Superior temporal gyrus (tissue), 1 donor: ENCODE results near the gene C6orf120.

Experiments used
- DNase-seq: peaks from one replicate; pipeline ENCODE4 v3.0.0-alpha.2; 2016; ENCODE audit errors: extremely low spot score

The C6orf120 gene

DNA sequence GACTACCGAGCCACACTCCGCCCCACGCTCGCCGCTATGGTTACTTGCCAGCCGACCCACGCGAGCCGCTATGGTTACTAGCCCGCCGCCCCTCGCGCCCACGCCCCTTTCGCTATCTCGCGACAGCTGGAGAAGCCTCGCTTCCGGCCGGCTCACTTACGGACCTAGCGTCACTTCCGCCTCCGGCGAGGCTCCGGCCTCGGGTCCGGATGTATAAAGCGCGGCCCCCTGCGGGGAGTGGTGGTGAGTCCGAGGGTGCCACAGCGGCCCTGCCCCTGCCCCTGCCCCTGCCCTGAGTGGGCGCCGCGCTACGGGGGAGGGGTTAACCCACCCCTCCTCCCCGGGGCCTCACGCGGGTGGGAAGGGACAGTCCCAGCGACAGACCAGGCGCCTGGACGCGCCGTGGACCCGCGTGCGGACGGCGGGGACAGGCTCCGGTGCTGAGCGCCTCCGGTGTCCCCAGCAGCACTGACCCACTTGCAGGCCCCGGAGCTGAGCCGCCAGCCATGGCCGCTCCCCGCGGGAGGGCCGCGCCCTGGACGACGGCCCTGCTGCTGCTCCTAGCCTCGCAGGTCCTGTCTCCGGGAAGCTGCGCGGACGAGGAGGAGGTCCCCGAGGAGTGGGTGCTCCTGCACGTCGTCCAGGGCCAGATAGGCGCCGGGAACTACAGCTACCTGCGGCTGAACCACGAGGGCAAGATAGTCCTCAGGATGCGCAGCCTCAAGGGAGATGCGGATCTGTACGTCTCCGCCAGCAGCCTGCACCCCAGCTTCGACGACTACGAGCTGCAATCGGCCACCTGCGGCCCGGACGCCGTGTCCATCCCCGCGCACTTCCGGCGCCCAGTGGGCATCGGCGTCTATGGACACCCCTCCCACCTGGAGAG is at the start of gene C6orf120, which contains the start of gene WDR27:
TSS of gene C6orf120 (plus strand) at position 173 of the 886 bp plus-strand sequence. CDS start at position 507, 334 bp downstream.
TSS of gene WDR27 (minus strand) at position 76 of the 886 bp plus-strand sequence. CDS start 13,024 bp downstream, outside the sequence.
- DNase-seq, result peak; percentile 95

- DNase-seq, result no peak
Observed at GRCh38 chr6:169652896-169653295, 49.0 kb upstream of the C6orf120 start.

- DNase-seq, result no peak
Observed at GRCh38 chr6:169653691-169654090, 48.2 kb upstream of the C6orf120 start.

- peak; percentile 67 for DNase-seq
Observed at GRCh38 chr6:169654598-169655391, 47.1 kb upstream of the C6orf120 start.

DNA sequence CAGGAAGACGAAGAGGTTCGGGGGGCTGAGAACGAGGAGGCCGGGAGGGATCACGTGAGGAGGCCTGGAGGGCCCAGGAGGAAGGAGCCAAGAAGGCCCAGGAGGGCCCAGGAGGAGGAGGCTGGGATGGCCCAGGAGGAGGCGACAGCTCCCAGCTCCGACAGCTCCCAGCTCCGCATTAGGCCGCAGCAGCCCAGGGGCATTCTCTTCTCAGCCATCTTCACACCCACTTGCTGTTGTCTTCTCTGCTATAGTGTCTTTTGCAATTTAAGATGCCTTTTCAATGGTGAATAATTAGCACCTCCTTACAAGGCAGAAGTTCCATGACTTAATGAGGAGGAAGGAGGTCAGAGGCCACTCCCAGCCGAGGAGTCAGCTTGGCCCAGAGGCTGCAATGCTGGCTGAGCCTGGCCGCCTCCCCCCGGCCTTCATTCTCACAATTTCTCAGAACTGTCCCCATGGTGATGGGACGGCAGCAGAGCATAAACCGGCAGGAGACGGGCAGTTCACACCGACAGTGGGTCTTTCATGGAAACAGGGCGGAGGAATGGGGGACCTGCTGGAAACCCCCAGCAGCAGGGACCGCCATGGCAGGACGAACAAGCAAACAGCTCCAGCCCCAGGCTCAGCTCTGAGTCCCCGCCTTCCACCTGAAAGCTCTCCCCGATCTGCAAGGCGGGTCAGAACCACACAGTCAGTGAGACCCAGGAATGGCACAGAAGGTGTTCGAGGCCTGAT is 45.2 kb upstream of the C6orf120 start:
- no peak for DNase-seq

GRCh38 chr6:169657284-169657610 is 44.7 kb upstream of the C6orf120 start:
- no peak for DNase-seq

- no peak for DNase-seq
Observed at GRCh38 chr6:169659820-169660610, 41.9 kb upstream of the C6orf120 start.

DNA sequence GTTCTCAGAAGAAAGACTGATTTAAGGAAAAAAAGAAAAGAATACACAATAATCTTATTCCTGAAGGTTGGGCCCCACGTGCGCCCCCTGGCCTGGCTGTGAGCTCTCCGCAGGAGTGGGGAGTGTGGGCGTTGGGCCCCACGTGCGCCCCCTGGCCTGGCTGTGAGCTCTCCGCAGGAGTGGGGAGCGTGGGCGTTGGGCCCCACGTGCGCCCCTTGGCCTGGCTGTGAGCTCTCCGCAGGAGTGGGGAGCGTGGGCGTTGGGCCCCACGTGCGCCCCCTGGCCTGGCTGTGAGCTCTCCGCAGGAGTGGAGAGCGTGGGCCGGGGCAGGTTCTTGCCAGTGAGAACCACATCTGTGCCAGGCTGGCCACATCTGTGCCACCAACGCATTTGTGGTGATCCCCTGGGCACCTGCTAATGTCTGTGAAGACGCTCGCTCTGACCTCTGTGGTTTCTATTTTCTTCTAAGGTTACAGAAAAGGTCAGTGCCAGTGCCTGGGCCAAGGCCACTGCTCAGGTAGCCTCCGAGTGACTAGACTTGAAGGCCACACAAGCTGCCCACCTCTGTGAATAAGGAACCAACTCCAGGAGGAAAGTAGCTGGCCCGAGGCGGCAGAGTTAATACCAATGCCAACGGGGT is 41.1 kb upstream of the C6orf120 start:
- DNase-seq, result no peak

DNA sequence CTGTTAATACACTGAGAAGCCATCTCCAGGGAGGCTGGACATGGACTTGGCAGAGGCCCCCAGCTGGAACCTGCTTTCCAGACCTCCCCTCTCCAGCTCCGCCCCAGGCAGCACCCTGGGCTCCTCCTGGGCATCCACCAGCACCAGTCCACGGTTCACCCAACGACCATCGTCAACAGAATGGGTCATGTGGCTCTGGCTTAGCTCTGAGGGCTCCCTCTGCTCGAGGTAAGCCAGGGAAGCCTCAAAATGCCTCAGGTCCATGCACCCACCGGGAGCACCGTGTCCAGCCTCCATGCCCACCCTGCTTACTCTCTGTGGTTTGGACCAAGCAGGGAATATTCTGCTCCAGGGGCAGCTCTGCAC is 40.6 kb upstream of the C6orf120 start:
- no peak for DNase-seq

GRCh38 chr6:169663468-169663867 is 38.5 kb upstream of the C6orf120 start:
- DNase-seq, result no peak

GRCh38 chr6:169664227-169664626 is 37.7 kb upstream of the C6orf120 start:
- DNase-seq, result no peak

GRCh38 chr6:169665289-169665688 is 36.6 kb upstream of the C6orf120 start:
- DNase-seq, result no peak

DNA sequence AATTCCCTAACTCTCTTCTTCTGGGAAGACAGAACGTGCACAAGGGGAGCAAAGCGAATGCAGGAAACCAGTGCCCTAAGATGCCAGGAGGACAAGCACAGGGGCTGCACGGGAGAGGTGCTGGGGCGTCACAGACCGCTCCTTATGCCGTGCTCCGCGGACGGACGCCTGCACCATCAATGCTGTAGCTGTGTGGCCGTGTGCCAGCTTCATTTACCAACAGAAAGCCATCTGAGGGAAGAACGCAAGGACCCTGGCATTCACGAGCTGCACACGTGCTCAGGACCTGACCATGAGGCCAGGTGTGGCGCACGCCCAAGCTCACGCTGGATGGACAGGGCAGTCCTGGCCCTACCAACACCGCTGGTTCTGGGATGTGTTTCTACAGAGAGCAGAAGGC is 35.5 kb upstream of the C6orf120 start:
- no peak for DNase-seq

- no peak for DNase-seq
Observed at GRCh38 chr6:169667716-169668115, 34.2 kb upstream of the C6orf120 start.

DNA sequence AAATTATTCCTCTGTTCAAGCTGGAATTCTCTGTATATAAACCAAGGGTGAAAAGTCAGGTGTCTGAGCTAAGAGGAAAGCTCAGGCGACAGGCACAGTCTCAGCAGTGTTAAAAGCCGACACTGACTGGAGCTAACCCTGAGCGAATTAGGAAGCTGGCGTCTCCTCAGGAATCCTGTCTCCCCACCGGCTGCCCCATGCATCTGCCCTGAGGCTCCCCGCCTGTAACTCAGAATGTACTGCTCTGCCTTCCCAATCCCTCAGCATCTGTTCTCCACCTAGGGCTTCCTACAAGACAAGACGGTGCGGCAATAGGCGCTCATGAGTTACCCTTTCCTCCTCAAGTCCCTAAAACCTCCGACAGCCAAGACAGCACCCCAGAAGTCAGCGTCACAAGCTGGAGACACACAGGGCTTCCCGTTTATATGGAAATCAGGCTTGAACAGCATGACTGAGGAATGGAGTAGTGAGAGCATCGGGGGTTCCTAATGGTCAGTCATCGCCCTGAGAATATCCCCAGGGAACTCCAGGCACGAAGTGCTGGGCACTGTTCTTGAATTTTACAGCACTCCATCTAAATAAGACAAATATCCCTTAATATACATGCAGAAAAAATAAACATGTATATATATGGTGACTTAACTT is 33.6 kb upstream of the C6orf120 start:
- DNase-seq, result no peak

DNA sequence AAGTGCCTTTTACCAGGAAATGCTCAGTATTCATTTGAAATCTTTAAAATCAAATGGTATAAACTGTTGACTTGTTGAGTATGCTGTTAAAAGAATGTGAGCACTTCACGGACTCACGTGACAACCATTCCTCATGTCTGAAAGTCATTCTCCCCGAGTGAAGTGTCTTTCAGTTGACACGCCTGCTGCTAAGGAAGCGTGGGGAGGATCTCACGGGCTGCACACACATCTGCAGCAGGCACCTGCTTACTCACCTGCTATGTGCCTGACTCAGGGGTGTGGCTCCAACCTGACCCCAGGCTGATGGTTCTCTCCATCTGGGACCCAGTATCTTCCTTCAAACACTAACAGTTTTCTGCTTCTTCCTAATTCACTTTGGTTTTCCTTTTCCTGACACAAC is 32.8 kb upstream of the C6orf120 start:
- DNase-seq, result no peak

GRCh38 chr6:169669889-169670288 is 32.0 kb upstream of the C6orf120 start:
- DNase-seq, result no peak

GRCh38 chr6:169671563-169671962 is 30.4 kb upstream of the C6orf120 start:
- DNase-seq, result no peak

DNA sequence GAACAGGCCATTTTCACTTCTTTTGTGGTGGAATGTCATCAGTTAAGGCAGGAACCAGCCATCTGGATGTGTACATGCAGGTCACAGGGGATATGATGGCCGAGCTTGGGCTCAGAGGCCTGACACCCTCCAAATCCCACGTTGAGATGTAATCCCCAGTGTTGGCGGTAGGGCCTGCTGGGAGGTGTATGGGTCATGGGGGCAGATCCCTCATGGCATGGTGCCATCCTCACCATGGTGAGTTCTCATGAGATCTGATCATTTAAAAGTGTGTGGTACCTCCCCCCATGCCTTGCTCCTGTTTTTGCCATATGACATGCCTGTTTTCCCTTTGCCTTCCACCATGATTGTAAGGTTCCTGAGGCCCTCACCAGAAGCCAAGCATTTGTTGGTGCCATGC is 26.9 kb upstream of the C6orf120 start:
- no peak for DNase-seq

DNA sequence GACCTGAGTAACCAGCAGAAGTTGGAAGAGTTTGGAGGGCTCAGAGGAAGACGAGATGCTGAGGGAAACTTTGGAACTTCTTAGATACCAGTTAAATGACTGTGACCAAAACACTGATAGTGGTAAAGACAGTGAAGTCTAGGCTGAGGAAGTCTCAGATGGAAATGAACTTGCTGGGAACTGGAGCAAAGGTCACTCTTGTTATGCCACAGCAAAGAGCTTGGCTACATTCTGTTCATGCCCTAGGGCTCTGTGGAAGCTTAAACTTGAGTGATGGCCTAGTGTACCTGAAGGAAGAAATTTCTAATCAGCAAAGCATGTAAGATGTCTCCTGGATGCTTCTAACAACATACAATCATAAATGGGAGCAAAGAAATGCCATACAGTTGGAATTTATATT is 24.8 kb upstream of the C6orf120 start:
- DNase-seq, result no peak
